Fibroblast of skin of scalp (primary cell): ENCODE results near the gene ZC3H18.
A peak's percentile ranks its signal among the peaks of the same experiment; 100 is the strongest.

Experiments used
- DNase-seq: peaks from one replicate; pipeline ENCODE4 v3.0.0-alpha.2; 2013

ZC3H18 gene

DNA sequence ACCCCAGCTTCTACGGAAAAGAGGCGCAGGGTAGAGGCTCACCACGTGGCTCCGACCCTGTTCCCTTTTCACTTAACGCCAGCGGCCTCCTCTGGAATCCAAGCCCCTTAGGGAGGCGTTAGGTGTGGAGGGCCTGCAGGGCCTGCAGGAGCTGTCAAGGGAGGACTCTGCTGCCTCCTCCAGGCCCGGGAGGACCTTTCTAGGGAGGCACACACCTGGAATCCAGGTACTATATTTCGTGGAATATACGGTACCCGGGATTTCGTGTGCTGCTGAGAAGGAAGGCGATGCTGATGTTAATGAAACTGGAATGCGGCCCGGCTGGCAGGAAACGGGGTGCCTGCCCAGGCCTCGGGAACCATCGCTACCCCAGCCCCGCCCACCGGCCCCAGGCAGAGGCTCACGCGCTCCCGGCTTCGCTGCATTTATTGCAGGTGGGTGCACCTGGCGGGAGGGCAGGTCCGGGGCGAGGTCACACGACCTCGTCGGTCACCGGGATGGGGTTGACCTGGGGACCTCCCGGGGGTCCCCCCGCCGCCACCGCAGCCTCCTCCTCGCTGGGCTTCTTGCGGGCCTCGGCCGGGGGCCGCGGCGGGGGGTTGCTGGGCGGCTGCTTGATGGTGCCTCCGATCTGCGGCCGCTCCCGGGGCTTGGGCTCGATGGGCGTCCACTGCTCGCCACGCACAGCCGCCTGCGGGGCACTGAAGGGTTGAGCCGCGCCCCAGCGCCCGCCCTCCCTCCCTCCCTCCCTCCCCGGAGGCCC, 72.9 kb downstream of the ZC3H18 start:
- no peak for DNase-seq

DNA sequence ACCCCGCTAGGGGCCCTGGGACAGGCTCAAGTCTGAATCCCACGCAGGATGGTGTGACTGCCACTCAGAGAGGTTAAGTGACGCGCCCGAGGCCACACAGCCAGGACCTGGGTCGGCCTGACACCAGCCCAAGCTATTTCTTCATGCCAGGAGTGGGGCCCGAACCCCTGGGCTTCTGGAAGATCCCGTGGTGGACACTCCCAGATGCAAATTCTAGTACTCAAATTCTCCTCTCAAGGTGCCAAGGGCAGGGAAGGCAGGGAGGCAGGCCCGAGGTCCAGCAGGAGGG, 73.4 kb downstream of the ZC3H18 start:
- no peak for DNase-seq

DNA sequence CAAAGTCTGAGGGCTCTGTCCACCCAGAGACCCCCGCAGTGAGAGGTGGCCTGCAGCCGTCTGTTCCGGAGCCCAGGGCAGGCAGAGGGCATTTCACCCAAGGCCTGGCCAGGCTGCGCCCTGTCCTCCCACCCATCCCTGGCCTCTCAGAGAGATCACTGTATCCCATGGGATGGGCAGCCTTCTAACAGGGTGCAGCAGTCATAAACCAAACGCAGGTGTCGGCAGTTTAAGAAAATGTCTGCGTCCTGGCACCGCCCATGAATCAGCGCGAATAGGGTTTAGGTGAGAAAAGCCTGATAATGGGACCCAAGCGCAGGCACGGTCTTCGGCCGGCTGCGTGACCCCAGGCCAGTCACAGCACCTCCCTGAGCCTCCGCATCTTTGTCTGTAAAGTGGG, 75.3 kb downstream of the ZC3H18 start:
- no peak for DNase-seq

DNA sequence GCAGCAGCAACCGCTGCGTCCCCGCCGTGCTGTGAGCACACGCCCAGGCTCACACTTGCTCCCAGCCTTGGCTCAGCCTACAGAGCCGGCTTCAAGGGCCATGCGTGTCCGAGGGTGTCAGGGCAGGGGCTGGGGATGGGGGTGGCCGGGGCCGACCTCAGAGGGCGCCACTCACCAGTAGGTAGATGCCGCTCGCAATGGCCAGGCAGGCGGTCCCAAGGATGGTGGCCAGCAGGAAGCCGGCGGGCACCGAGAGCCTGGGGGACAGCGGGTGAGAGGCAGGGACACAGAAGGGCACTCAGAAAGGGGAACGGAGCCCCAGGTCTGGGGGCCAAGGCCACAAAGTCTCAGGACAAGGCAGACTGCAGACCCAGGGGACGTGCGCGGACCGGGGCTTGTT, 75.7 kb downstream of the ZC3H18 start:
- DNase-seq = no peak

DNA sequence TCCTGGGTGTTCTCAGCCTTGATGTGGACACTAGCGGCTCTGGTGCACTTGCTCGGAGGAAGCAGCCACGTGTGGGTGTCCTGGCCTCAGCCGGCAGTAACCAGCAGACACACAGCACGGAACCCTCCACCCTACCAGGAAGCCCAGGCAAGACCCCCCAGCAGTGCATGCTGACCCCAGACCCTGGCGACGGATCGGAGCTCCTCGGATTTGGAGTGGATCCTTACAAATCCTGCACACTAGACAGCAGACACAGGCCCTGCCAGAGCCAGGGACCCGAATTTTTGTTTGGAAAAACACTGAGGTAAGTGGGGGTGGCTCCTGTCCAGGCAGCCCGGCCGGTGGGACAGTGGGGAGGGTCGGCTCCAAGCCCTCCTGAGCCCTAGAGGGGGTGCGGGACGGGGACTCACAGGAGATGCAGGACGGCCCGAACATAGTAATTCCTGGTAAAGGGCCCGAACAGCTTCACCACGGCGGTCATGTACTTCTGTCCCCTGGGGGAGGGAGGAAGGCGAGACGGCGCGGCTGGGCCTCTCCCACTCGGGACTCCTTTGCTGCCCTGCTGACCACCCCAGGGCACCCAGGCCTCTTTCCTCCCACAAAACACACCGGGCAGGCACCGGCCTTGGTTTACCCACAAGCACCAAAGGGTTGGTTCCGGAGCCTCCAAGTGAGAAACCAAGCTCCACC, 76.3 kb downstream of the ZC3H18 start:
- DNase-seq = no peak

DNA sequence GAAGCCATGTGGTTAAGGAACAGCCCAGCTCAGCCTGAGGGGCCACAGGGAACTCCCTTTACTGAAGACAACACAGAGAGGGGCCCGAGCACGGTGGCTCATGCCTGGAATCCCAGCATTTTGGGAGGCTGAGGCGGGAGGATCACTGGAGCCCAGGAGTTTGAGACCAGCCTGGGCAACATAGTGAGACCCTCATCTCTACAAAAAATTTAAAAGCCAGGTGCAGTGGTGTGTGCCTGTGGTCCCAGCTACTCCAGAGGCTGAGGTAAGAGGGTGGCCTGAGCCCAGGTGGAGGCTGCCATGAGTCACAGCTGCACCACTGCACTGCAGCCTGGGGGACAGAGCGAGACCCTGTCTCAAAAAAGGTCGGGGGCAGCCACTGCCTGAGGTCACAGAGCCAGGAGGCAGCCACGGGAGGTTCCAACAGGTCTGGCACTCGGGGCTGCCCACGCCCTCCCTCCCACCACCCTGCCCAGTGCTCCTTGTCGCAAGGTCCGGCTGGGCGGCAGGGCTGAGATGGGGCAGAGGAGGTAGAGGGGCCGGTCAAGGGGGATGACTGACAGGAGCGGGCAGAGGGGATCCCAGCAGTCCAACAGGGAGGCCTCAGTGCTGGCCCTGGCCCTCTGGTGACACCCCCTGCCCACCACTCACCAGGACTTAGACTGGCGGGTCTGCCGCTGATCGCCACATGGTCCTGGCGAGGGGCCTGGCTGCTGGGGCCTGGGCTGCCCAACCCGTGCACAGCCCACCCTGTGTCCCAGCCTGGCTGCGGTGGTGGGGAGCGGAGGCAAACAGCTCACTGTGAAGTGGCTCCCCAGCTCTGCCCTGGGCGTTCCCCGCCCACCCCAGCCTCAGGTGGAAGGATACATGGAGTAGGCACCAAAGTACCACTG, 77.2 kb downstream of the ZC3H18 start:
- no peak for DNase-seq

DNA sequence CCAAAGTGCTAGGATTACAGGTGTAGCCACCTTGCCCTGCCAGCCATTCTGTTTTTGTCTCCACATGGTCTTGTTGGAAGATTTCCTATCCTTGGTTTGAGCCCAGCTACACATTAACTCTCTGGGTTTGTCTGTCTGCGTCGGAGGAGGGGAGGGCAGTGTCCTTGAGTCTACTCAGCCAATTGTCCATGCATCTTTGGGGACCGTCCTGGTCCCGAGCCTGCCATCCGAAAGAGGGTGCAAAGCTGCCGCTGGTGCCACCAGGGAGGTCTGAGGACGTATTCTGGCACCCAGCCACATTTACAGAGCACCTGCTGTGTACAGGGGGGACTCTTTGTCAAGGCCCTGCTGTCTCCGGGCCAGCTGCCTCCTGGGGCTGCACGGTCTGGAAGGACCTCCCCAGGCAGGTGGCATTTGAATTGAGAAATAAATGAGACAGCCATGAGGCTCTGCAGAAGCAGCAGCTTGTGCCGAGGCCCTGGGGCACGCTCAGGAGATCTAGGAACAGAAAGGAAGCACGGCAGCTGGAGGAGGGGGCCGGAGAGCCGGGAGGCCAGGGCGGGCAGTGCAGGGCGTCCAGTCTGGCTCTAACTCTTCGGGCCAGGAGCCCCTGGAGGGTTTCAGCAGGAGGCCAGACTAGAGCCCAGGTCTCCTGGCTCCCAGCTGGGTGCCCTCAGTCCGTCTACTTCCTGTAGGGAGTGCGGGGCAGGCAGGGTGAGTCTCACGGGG, 79.2 kb downstream of the ZC3H18 start:
- no peak for DNase-seq

DNA sequence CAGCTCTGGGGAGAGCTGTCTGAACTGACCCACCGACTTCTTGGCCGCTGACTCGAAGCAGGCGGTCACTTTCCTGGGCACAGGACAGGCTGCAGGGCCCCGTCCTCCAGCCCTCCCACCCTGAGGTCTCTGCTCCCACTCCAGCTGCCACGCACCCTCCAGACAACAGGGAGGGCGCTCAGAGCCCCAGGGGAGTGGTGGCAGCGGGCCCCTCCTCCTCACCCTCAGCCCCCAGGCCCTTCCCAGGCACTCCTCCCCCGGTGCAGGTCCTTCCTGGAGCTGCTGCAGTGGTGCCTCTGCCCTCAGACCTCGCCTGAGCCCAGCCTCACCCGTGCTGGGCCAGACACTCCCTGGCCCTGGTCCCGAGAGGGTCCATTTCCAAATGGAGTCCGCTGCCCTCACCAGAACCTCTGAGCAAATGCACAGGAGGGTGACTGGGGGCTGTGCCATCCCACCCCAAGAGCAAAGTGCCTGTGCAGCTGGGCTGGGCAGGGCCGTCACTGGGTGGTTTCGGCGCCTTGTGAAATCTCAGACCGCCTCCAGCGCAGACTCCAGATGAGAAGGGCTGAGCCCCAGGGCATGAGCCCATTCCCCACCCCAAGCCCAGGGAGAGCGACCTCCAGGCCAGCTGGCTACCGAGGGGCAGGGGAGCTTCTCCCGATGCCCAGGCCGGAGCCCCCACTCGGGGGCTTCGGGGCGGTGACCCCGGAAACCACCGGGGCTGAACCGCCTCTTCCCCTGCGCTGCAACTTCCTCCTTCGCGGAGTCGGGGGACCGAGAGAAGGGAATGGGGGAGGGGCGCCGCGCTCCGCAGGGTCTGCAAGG, 79.9 kb downstream of the ZC3H18 start:
- DNase-seq = no peak

DNA sequence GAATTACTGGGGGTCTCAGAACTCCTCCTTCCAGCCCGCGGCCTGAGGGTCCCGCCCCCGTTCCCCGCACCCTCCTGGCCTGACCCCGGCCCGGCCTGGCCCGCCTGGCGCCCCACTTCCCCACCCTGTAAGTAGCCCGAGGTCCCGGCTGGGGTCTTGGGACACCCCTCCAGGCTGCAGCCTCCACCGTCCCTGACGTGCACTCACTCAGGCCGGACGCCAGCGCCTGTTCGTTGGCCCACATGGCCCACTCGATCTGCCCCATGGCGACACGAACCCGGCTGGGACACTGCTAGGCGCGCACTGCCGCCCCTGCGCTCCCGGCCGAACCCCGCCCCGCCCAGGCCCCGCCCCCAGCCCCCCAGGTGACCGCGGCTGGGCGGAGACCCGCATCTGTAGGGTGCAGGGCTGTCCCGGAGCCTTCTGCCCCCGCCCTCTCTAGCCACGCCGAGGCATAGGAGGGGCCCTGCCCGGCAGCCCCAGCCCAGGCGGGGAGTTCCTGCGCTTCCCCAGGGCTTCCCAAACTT, 80.6 kb downstream of the ZC3H18 start, which contains the start of gene CYBA:
Gene CYBA, minus strand, starts transcription at position 305 of the 527 bp plus-strand sequence. Its CDS starts 40 bp downstream, at position 265.
- DNase-seq = peak; percentile 52

DNA sequence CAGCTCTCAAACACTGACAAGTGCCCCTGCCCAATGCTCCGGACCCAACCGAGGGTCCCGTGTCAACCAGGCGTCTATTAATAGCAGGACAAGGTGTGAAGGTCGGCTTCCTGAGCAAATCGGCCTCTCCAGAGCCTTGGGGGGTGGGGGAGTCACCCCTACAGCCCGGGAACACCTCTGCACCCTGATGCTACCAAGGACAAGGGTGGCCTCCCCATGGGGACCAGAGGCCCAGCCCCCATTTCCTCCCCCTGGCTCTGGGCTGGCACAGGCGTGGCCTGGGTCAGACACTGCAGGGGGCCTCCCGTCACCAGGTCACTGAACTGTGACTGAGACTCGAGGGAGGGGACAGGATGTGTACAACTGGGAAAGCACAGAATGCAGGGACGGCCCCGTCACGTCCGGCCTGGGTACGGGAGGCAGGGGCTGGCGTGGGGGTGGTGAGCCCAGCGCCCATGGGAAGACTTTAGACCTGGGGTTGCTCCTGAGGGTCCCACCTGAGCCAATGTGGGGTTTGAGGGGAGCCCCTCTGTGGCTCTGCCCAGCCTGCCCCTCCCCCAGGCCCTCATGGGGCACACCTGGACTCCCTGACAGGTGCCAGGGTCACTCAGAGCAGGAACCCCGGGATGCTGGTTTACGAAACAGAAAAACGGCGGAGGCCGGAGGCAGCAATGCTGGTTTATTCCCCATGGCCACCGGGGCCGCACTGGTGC, 81.2 kb downstream of the ZC3H18 start:
- no peak for DNase-seq

DNA sequence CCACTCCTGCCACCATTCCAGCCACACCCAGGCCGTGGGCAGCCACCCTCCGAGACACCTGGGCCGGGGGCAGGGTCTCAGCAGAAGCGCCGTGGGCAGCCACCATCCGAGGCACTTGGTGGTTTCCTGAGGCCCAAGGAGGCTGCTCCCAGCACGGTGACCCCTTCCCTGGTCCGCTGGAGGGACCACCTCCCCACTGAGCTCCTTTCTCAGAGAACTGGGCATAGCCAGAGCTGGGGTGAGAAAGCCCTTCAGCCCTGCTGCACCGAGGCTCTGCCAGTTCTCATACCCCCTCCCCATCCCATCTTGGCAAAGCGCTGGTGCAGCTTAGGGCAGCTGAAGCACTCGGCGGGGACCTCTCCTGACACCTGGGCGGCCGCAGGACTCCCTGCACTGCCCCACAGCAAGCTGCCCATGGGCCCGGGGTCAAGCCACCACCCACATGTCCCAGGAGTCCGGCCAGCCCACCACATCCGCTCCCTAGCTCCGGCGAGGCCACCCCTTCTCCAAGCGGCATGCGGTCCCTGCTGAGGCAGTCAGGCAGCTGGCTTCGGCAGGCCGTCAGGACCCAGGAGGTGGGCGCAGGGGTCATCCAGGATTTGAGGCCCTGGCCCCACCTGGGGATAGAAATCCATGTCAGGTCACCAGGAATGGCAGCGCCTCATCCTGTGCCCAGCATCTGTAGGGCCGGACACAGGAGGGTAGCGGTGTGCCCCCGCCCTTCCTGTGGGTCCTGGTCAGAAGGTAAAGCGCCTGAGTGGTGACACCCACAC, 82.0 kb downstream of the ZC3H18 start:
- no peak for DNase-seq

DNA sequence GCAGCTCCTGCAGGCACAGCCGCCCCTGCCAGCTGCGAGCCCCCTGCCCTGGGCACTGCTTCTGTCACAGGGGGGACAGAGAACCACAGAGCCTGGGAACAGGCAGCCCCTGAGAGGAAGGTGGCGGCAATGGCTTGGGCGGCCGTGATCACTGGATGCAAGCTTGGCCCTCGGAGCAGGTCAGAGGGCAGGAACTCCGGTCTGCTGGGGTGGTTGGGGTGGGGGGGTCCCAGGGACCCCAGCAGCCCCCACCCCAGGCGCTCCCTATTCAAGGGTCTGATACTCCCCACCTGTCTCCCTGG, 82.5 kb downstream of the ZC3H18 start:
- no peak for DNase-seq

DNA sequence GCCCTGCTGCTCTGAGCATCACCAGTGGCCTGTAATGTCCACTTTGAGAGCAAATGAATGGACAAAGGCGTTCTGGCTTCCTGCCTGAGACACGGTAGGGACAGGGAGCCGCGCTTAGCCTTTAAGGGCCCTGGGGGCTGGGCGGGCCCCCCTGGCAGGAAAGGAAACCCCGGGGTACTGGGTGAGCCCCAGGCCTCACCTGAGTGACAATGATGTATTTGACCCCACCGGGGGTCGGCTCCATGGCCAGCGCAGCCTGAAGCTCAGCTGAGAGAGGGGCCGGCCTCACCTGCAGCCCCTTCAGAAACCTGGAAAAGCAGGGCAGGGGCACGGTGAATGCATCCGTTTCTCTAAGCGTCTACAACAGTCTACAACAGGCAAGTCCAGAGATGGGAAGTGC, 82.9 kb downstream of the ZC3H18 start:
- no peak for DNase-seq

DNA sequence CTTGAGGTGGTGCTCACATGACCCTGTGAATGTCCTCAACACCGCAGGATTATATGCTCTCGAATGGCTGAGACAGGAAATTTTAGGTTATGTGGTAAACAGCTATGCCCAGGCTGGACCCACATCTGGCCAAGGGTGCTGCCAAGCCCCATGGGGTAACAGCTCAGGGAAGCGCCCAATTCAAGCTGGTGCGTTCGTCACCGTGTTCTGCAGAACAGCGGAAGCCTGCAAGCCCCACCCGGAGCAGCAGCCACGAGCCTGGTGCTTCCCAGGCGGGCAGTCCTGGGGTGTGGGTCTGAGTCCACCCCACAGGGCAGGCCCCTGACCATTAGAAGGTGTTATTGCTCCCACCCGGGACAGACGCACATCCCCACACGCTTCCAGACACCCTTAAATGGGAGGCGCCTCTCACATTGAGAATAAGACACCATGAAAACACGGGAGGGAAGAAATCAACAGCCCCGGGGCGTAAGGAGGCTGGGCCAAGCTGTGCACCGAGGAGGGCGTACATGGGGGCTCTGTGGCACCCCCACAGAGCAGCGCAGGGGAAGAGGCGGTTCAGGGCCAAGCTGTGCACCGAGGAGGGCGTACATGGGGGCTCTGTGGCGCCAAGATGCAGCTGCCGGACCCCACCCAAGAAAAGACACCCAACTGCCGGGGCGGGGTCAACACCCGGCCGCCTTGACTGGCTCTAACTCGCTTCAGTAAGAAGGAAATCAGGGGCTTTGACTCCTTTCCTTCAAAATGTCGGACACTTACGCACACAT, 83.6 kb downstream of the ZC3H18 start:
- DNase-seq = no peak

DNA sequence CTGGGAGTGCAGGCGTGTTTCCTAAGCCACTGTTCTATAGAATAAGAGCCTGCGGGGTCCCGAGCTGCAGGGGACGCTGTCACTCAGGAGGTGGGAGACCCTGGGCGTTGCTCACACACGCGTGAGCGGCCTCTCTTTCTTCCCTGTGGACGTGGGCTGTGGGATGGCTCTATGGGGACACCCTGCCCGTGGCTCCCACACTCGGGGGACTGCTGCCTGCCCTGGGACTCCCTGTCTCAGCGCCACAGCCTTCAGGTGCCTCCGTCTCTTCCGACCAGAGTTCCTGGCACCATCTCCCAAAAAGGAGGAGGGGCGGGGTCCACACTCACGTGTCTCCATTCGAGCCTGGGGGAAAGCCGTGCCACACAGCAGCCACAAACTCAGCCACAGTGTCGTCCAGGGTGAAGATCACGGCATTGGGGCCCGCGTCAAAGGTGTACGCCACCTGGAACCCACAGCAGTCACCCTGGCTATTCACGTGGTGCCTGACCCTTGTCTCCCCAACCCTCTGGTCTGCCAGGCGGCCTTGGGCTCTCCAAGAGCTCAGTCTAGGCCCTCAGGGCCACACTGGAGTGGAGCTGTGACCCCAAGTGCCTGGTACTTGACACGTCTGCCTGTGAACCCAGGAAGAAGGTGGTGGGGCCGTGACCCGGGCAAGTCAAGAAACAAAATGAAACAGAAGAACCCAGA, 84.3 kb downstream of the ZC3H18 start:
- no peak for DNase-seq

DNA sequence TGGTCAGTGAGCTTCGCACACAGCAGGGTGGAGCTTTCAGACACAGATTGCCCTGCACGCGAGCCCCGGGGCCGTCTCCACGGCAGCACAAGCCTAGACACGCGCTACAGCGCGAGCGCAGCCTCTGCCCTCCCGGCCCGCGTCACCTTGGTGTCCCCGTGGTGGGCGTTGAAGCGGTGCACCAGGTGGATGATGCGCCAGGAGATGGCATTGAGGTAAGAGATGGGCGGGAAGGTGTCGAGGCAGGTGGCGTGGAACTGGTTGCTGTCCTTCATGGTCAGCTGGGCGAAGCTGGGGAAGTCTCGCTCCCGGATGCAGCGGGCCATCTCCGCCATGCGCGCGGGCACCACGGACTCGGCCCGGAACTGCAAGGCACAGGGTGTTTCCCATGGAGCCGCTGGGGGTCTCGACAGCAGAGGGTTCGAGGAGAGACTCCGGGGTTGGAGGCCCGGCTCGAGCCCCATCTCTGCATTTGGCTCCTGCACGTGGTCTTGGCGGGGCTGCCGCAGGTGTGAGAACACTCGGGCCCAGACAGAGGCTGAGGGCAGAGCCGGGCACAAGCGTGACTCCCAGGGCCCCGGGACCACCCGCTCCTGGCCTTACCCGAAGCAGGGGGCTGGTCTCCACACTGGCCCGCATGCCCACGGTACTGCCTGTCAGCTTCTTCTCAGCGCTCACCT, 85.0 kb downstream of the ZC3H18 start:
- DNase-seq = no peak

DNA sequence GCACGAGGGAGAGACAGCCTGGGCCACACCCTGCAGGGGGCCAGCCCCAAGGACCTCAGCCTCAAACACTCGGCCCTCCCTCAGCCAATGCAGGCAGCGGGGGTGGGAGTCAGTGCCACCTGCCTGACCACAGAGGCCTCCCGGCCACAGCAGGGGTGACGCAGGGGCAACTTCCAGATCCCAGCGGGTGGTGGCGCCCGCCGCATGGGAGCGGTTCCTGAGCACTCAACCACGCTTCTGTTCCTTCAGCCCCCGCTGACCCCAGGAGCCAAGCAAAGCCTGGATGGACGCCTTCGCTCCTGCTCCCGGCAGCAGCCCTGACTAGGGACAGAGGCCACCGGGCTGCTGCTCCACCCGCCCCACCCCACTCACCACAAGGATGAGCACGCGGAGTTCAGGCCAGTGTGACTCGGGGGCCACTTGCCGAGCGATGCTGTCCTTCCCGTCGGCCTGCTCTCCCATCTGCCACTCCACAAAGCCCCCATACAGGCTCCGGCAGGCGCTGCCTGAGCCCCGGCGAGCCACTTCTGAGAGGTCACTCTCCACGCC, 85.6 kb downstream of the ZC3H18 start:
- no peak for DNase-seq
